ENCODE results near the gene LYL1. TPM values are rescaled to one million over a fixed set of nuclear protein-coding genes. Genes with fewer than 3 reads are reported as not detected.

Gene LYL1
- total and polyA plus RNA-seq, 9 of the 15 experiments (the other 6 are each of a cell fraction or from before 2014, with no cell fraction given), result 1.3 to 266 (median 34.0) TPM

- no TSS peak for BruUV-seq (replicated peaks)
- Histone ChIP-seq H3K79me2 (ENCODE audit: control insufficient read depth, insufficient read depth, low read length) (peaks cover 18% of the 10 kb centered on the region; the same call in 2 of the 3 replicates), H3K36me3 (ENCODE audit: control insufficient read depth, insufficient read depth, low read length) (peaks cover 65% of the 10 kb centered on the region; the same call in 2 of the 3 replicates), H3K27me3 (ENCODE audit: control insufficient read depth in 2 of 2, insufficient read depth in 2 of 2, low read length in 2 of 2) (no peaks in the 10 kb centered on the region), H3K4me2 (ENCODE audit: insufficient read depth, low read length) (no peak overlapping the region), H3K9me1 (ENCODE audit: control insufficient read depth, insufficient read depth, low read length) (no peaks in the 10 kb centered on the region), H3K9me3 (replicated peaks; ENCODE audit: control insufficient read depth, insufficient read depth, low read depth, low read length) (no peaks in the 10 kb centered on the region), H3K9ac (ENCODE audit: insufficient read depth in 1 of 2, low read depth in 2 of 2, low read length in 2 of 2) (peak overlapping the region in 1 of 2 experiments; percentile 58; a peak in 2 of 4 replicates), H2AFZ (ENCODE audit: low read depth, low read length) (no peak overlapping the region), H4K20me1 (replicated peaks; ENCODE audit: control insufficient read depth, insufficient read depth, low read length) (0 out of 2 replicates have a peak, but pooled peaks cover 3% of the 10 kb centered on the region), H3K27ac (ENCODE audit: extremely low read depth, low read depth, low read length) (no peak overlapping the region), H3K4me1 (replicated peaks in 1 of 2; ENCODE audit: control insufficient read depth in 2 of 2, insufficient read depth in 2 of 2, low read length in 2 of 2) (peaks cover 4 to 36% of the 10 kb centered on the region in 2 experiments; a peak in 4 of 5 replicates), H3K4me3 (no peak overlapping the region)
- ChIA-PET POLR2A (interaction anchor here (0.7 to 1.6 kb wide), 5 partner anchors 9 to 15 kb away, joined by 4 to 11 read pairs (median 5); partner anchors contain the start of genes IER2 and STX10), CTCF (ENCODE audit: low intra/inter-chr PET ratio) (no interaction called here)
- FAIRE-seq (no peak), DNase-seq (ENCODE audit: extremely low read depth in 1 of 4, low spot score in 3 of 4) (no peak), ATAC-seq (no peak)
- intact Hi-C loops (cut with micrococcal nuclease), result no loop called here
- in situ Hi-C loops (cut with MboI), result no loop called here
- TF ChIP-seq ZBTB33 (CRISPR knock-in tag; IDR thresholded peaks at IDR 0.05) (peak; percentile 86), HNRNPL (IDR thresholded peaks at IDR 0.05; ENCODE audit: low read depth, low read length) (no peak), MEIS2 (IDR thresholded peaks at IDR 0.05; ENCODE audit: partially characterized antibody) (no peak), GTF3C2 (IDR thresholded peaks at IDR 0.05; ENCODE audit: borderline replicate concordance, extremely low read depth, insufficient read length) (no peak), ZSCAN32 (CRISPR knock-in tag; IDR thresholded peaks at IDR 0.05) (no peak), ZBTB7A (IDR thresholded peaks at IDR 0.05; ENCODE audit: borderline replicate concordance, control insufficient read depth, low read depth, low read length) (0 out of 2 replicates have a peak, but pooled peaks have one; percentile 18), ZKSCAN1 (IDR thresholded peaks at IDR 0.05; ENCODE audit: low read depth, low read length) (no peak), POLR2G (IDR thresholded peaks at IDR 0.05; ENCODE audit: low read depth, low read length) (peak; percentile 61), ATF3 (IDR thresholded peaks at IDR 0.05) (no peak), ATF3 (CRISPR knock-in tag; conservative IDR thresholded peaks at IDR 0.05) (no peak)
- 94% methylated on average over 24 of the region's 40 CpGs for WGBS (ENCODE audit: insufficient coverage, low coverage, missing lambda C conversion rate)
Observed at GRCh38 chr19:13138171-13138915, 35.7 kb upstream of the LYL1 start.

Data from K562 (cell line).